ENCODE data around the gene SYNPR.

DNA sequence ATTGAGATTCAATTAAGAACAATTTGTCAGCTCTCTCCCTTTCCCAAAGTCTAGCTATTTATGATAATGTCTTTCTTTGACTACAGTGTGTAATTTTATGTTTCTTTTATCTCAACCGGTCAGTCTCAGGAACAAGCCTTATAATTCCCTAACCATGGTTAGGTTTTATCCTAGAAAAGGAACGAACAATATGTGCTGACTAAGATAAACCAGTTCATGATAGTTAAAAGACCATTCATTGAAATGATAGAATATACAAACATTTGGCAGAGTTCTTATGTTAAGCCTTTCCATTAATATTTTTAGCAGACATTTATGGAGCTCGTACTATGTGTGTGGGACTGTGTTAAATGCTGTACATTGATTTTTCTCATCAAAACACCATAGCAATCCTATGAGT lies 106.3 kb downstream of the SYNPR start:
- TF ChIP-seq, protein P1, sequence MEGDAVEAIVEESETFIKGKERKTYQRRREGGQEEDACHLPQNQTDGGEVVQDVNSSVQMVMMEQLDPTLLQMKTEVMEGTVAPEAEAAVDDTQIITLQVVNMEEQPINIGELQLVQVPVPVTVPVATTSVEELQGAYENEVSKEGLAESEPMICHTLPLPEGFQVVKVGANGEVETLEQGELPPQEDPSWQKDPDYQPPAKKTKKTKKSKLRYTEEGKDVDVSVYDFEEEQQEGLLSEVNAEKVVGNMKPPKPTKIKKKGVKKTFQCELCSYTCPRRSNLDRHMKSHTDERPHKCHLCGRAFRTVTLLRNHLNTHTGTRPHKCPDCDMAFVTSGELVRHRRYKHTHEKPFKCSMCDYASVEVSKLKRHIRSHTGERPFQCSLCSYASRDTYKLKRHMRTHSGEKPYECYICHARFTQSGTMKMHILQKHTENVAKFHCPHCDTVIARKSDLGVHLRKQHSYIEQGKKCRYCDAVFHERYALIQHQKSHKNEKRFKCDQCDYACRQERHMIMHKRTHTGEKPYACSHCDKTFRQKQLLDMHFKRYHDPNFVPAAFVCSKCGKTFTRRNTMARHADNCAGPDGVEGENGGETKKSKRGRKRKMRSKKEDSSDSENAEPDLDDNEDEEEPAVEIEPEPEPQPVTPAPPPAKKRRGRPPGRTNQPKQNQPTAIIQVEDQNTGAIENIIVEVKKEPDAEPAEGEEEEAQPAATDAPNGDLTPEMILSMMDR (IDR thresholded peaks at IDR 0.05; ENCODE audit: low read length) = no peak
- TF ChIP-seq EZH2phosphoT487 (IDR thresholded peaks at IDR 0.05; ENCODE audit: low read length) (no peak), EZH2 (optimal IDR thresholded peaks at IDR 0.05; ENCODE audit: low read depth, low read length) (no peak)

All from MM.1S (cell line).